ENCODE measurements around the gene MYCBP2. TPM values are rescaled to one million over a fixed set of nuclear protein-coding genes. Genes with fewer than 3 reads are reported as not detected.

Gene MYCBP2
- total and polyA plus RNA-seq, 2 donors (not counting 1 experiment from before 2014, with no cell fraction given): 32.5 to 95.9 TPM

GRCh38 chr13:77338329-77338728, 11.4 kb upstream of the MYCBP2 start:
- H3K9ac ChIP-seq (ENCODE audit: insufficient read depth, low read length): no peak overlapping the region
- H4K20me1 ChIP-seq (ENCODE audit: control insufficient read depth, extremely low read depth, insufficient read depth, low read length): no peaks in the 10 kb centered on the region
- H3K27me3 ChIP-seq (ENCODE audit: control insufficient read depth, insufficient read depth, low read length): peaks cover 4% of the 10 kb centered on the region
- no peak overlapping the region for H3K4me3 ChIP-seq (replicated peaks in 1 of 4; ENCODE audit: control extremely low read depth in 1 of 4, insufficient read depth in 1 of 4, low read depth in 3 of 4, low read length in 4 of 4)
- no peak overlapping the region for H3K27ac ChIP-seq (ENCODE audit: insufficient read depth, low read length)
- H3K4me1 ChIP-seq (ENCODE audit: control insufficient read depth, extremely low read depth, insufficient read depth, low read length): no peaks in the 10 kb centered on the region
- H3K9me3 ChIP-seq (ENCODE audit: control insufficient read depth, insufficient read depth, low read depth, low read length): no peaks in the 10 kb centered on the region
- no peaks in the 10 kb centered on the region for H3K79me2 ChIP-seq (ENCODE audit: control insufficient read depth, insufficient read depth, low read length)
- H3K36me3 ChIP-seq (ENCODE audit: control insufficient read depth, insufficient read depth, low read length): no peaks in the 10 kb centered on the region
- no peak for DNase-seq (ENCODE audit: low read depth in 2 of 2)
- H2AFZ ChIP-seq (ENCODE audit: low read length): no peak overlapping the region
- H3K4me2 ChIP-seq (ENCODE audit: extremely low read depth, insufficient read depth, low read length): no peak overlapping the region
- TF ChIP-seq EZH2 (IDR thresholded peaks at IDR 0.05; ENCODE audit: low read length, missing control alignments) (no peak), CTCF (conservative IDR thresholded peaks at IDR 0.05 in 1 of 2, IDR thresholded peaks at IDR 0.05 in 1 of 2; ENCODE audit: low read depth in 1 of 2, low read length in 2 of 2) (no peak)

GRCh38 chr13:77337159-77337558, 10.3 kb upstream of the MYCBP2 start:
- H3K9me3 ChIP-seq (ENCODE audit: control insufficient read depth, insufficient read depth, low read depth, low read length): no peaks in the 10 kb centered on the region
- peaks cover 4% of the 10 kb centered on the region for H3K27me3 ChIP-seq (ENCODE audit: control insufficient read depth, insufficient read depth, low read length)
- no peaks in the 10 kb centered on the region for H3K4me1 ChIP-seq (ENCODE audit: control insufficient read depth, extremely low read depth, insufficient read depth, low read length)
- no peak overlapping the region for H3K4me2 ChIP-seq (ENCODE audit: extremely low read depth, insufficient read depth, low read length)
- no peak overlapping the region for H3K27ac ChIP-seq (ENCODE audit: insufficient read depth, low read length)
- TF ChIP-seq CTCF (conservative IDR thresholded peaks at IDR 0.05 in 1 of 2, IDR thresholded peaks at IDR 0.05 in 1 of 2; ENCODE audit: low read depth in 1 of 2, low read length in 2 of 2) (no peak), EZH2 (IDR thresholded peaks at IDR 0.05; ENCODE audit: low read length, missing control alignments) (no peak)
- H2AFZ ChIP-seq (ENCODE audit: low read length): no peak overlapping the region
- H3K4me3 ChIP-seq (replicated peaks in 1 of 4; ENCODE audit: control extremely low read depth in 1 of 4, insufficient read depth in 1 of 4, low read depth in 3 of 4, low read length in 4 of 4): no peak overlapping the region
- no peak for DNase-seq (ENCODE audit: low read depth in 2 of 2)
- no peaks in the 10 kb centered on the region for H3K79me2 ChIP-seq (ENCODE audit: control insufficient read depth, insufficient read depth, low read length)
- H3K9ac ChIP-seq (ENCODE audit: insufficient read depth, low read length): no peak overlapping the region
- no peaks in the 10 kb centered on the region for H3K36me3 ChIP-seq (ENCODE audit: control insufficient read depth, insufficient read depth, low read length)
- H4K20me1 ChIP-seq (ENCODE audit: control insufficient read depth, extremely low read depth, insufficient read depth, low read length): no peaks in the 10 kb centered on the region

GRCh38 chr13:77335543-77335942, 8.6 kb upstream of the MYCBP2 start:
- Histone ChIP-seq H4K20me1 (ENCODE audit: control insufficient read depth, extremely low read depth, insufficient read depth, low read length) (no peaks in the 10 kb centered on the region), H3K9ac (ENCODE audit: insufficient read depth, low read length) (no peak overlapping the region), H3K79me2 (ENCODE audit: control insufficient read depth, insufficient read depth, low read length) (no peaks in the 10 kb centered on the region), H3K4me1 (ENCODE audit: control insufficient read depth, extremely low read depth, insufficient read depth, low read length) (no peaks in the 10 kb centered on the region), H3K4me2 (ENCODE audit: extremely low read depth, insufficient read depth, low read length) (no peak overlapping the region), H2AFZ (ENCODE audit: low read length) (no peak overlapping the region), H3K36me3 (ENCODE audit: control insufficient read depth, insufficient read depth, low read length) (no peaks in the 10 kb centered on the region), H3K27ac (ENCODE audit: insufficient read depth, low read length) (no peak overlapping the region), H3K27me3 (ENCODE audit: control insufficient read depth, insufficient read depth, low read length) (peaks cover 4% of the 10 kb centered on the region), H3K4me3 (replicated peaks in 1 of 4; ENCODE audit: control extremely low read depth in 1 of 4, insufficient read depth in 1 of 4, low read depth in 3 of 4, low read length in 4 of 4) (no peak overlapping the region), H3K9me3 (ENCODE audit: control insufficient read depth, insufficient read depth, low read depth, low read length) (no peaks in the 10 kb centered on the region)
- DNase-seq (ENCODE audit: low read depth in 2 of 2): no peak
- TF ChIP-seq CTCF (conservative IDR thresholded peaks at IDR 0.05 in 1 of 2, IDR thresholded peaks at IDR 0.05 in 1 of 2; ENCODE audit: low read depth in 1 of 2, low read length in 2 of 2) (no peak), EZH2 (IDR thresholded peaks at IDR 0.05; ENCODE audit: low read length, missing control alignments) (no peak)

All from fibroblast of lung (primary cell).